Tibial nerve (tissue), 4 donors: ENCODE data around the gene URM1. TPM values are rescaled to one million over a fixed set of nuclear protein-coding genes. Genes with fewer than 3 reads are reported as not detected.
A peak's percentile ranks its signal among the peaks of the same experiment; 100 is the strongest.

ENCODE experiments used
- DNase-seq, 2 donors: peaks; one replicate each; pipeline ENCODE4 v3.0.0-alpha.2; 2019; ENCODE audit warnings: low spot score in 2 of 2
- H3K27ac ChIP-seq, 4 donors: fragments of 200-600 bp; sonication (generic) in 3 of 4; one replicate each; pipeline ENCODE4 v1.5.1; 2017 to 2019; ENCODE audit warnings: mild to moderate bottlenecking in 1 of 4
- H3K27me3 ChIP-seq, 2 donors: fragments of 200-600 bp; sonication (generic) in 1 of 2; one replicate each; pipeline versions ENCODE4 v1.5.1 to v1.6.0; 2017 to 2019
- H3K36me3 ChIP-seq, 3 donors: fragments of 200-600 bp; sonication (generic); one replicate each; pipeline ENCODE4 v1.5.1; 2018 to 2019
- H3K4me1 ChIP-seq, 4 donors: fragments of 200-600 bp; sonication (generic) in 3 of 4; one replicate each; pipeline ENCODE4 v1.5.1; 2017 to 2019
- H3K4me3 ChIP-seq, 4 donors: fragments of 200-600 bp; sonication (generic) in 3 of 4; one replicate each; pipeline ENCODE4 v1.5.1; 2017 to 2019; ENCODE audit warnings: mild to moderate bottlenecking in 1 of 4, moderate library complexity in 1 of 4
- H3K9me3 ChIP-seq, 4 donors: fragments of 200-600 bp; sonication (generic) in 3 of 4; one replicate each; pipeline ENCODE4 v1.5.1; 2017 to 2019
- EP300 ChIP-seq, 2 donors: sonication (generic); formaldehyde crosslinking; IDR thresholded peaks; one replicate each; pipeline ENCODE4 v1.6.1; 2017; ENCODE audit warnings: antibody characterized with exemption in 2 of 2, mild to moderate bottlenecking in 1 of 2
- POLR2A ChIP-seq, 2 donors: fragments of 450-650 bp; IDR thresholded peaks; one replicate each; pipeline ENCODE4 v1.6.1; 2017; ENCODE audit warnings: antibody characterized with exemption in 2 of 2, mild to moderate bottlenecking in 2 of 2, moderate library complexity in 2 of 2
- WGBS, 2 donors: methylation state at CpG; one replicate each; pipeline ENCODE4 v1.1.5; 2018; 5-methylcytosine and 5-hydroxymethylcytosine counted together
- total RNA-seq, 4 donors: library from RNA; depleted of rRNA; stranded (reverse); fragments of >200 nt; gene quantifications; one replicate each; pipeline ENCODE4 v1.1.0, GENCODE V29; 2016
- TF ChIP-seq, protein P1 (sequence below), 5 experiments: fragments of 200-600 bp in 3 of 5; fragments of 450-650 bp in 2 of 5; sonication (generic) in 3 of 5; IDR thresholded peaks; one replicate each; pipeline ENCODE4 v1.5.1; 2016 to 2019; ENCODE audit warnings: antibody characterized with exemption in 5 of 5, mild to moderate bottlenecking in 3 of 5, moderate library complexity in 2 of 5

Gene URM1
- total RNA-seq, 4 donors from 2014 or later: 18.1 to 25.5 (median 23.2) TPM

DNA sequence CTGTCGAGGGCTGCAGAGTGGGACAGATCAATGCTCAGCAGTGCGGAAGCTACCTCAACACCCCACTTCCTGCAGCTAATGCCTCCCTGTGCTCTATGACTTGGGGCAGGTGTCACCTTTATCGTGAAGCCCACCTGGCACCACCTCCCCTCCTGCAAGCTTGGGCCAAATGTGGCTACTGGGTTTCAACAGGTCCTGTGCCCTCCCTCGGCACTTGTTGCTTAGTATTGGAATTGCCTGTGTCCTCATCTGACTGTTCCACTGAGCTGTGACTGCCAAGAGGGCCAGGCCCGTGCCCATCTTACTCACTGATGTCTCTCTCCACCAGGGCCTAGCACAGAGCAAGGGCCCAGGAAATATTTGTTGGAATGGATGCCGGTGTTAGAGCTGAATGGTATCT is 21.4 kb upstream of the URM1 start:
- no peak for DNase-seq
- Histone ChIP-seq H3K27me3 (no peaks in the 10 kb centered on the region), H3K4me3 (no peak overlapping the region), H3K27ac (no peak overlapping the region), H3K36me3 (peaks cover 0 to 94% (median 25%) of the 10 kb centered on the region in 3 donors), H3K9me3 (no peaks in the 10 kb centered on the region), H3K4me1 (no peaks in the 10 kb centered on the region)
- TF ChIP-seq EP300 (IDR thresholded peaks at IDR 0.05) (no peak), POLR2A (IDR thresholded peaks at IDR 0.05) (no peak)
- TF ChIP-seq, protein P1, sequence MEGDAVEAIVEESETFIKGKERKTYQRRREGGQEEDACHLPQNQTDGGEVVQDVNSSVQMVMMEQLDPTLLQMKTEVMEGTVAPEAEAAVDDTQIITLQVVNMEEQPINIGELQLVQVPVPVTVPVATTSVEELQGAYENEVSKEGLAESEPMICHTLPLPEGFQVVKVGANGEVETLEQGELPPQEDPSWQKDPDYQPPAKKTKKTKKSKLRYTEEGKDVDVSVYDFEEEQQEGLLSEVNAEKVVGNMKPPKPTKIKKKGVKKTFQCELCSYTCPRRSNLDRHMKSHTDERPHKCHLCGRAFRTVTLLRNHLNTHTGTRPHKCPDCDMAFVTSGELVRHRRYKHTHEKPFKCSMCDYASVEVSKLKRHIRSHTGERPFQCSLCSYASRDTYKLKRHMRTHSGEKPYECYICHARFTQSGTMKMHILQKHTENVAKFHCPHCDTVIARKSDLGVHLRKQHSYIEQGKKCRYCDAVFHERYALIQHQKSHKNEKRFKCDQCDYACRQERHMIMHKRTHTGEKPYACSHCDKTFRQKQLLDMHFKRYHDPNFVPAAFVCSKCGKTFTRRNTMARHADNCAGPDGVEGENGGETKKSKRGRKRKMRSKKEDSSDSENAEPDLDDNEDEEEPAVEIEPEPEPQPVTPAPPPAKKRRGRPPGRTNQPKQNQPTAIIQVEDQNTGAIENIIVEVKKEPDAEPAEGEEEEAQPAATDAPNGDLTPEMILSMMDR (IDR thresholded peaks at IDR 0.05): no peak
- 96 to 98% methylated on average over 5 to 6 of the region's 6 CpGs for WGBS, 2 donors

GRCh38 chr9:128355451-128355850 is 15.7 kb upstream of the URM1 start:
- no peak for DNase-seq
- Histone ChIP-seq H3K36me3 (peaks cover 0 to 93% (median 7%) of the 10 kb centered on the region in 3 donors), H3K4me1 (no peaks in the 10 kb centered on the region), H3K9me3 (no peaks in the 10 kb centered on the region), H3K4me3 (no peak overlapping the region), H3K27me3 (no peaks in the 10 kb centered on the region), H3K27ac (no peak overlapping the region)
- 93 to 99% methylated on average over 11 to 16 of the region's 19 CpGs for WGBS, 2 donors
- no peak for TF ChIP-seq EP300 (IDR thresholded peaks at IDR 0.05)
- TF ChIP-seq, protein P1 (IDR thresholded peaks at IDR 0.05): no peak
- no peak for TF ChIP-seq POLR2A (IDR thresholded peaks at IDR 0.05)

DNA sequence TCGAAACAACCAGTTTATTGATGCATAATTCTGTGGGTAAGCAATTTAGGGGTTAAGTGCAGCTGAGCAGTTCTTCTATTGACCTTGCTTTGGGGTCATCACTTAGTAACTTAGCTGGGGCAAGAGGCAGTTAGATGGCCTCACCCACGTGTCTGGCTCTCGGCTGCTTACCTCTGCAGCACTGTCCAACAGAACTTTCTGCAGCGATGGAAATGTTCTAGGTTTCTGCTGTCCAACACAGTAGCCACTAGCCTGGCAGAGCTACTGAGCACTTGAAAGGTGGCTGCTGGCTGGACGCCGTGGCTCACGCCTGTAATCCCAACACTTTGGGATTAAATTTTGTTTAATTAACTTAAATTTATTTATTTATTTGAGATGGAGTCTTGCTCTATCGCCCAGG is 13.1 kb upstream of the URM1 start:
- Histone ChIP-seq H3K4me3 (no peak overlapping the region), H3K9me3 (no peaks in the 10 kb centered on the region), H3K36me3 (peaks cover 0 to 76% (median 3%) of the 10 kb centered on the region in 3 donors), H3K27me3 (no peaks in the 10 kb centered on the region), H3K27ac (no peak overlapping the region), H3K4me1 (peaks cover 0 to 18% (median 12%) of the 10 kb centered on the region in 4 donors)
- TF ChIP-seq POLR2A (IDR thresholded peaks at IDR 0.05) (no peak), EP300 (IDR thresholded peaks at IDR 0.05) (no peak)
- TF ChIP-seq, protein P1 (IDR thresholded peaks at IDR 0.05): no peak
- no peak for DNase-seq
- 61 to 74% methylated on average over 8 of the region's 8 CpGs for WGBS, 2 donors

DNA sequence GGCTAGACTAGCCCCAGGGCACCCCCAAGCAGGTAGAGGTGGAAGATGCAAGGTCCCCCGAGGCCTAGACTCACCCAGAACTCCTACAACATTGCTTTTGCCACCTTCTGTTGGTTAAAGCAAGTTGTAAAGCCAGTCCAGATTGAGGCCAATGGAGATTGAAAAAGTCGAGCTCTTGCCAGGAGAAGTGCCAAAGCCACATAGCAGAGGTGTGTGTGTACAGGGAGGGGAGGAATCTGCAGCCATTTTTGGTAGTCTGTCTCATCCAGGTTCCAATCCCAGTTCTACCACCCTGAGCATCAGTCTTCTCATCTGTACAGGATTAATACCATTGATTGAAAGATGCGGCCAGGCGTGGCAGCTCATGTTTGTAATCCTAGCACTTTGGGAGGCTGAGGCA is 12.3 kb upstream of the URM1 start:
- Histone ChIP-seq H3K4me3 (no peak overlapping the region), H3K36me3 (peaks cover 0 to 71% (median 0%) of the 10 kb centered on the region in 3 donors), H3K27ac (no peak overlapping the region), H3K27me3 (no peaks in the 10 kb centered on the region), H3K9me3 (no peaks in the 10 kb centered on the region), H3K4me1 (peaks cover 0 to 18% (median 12%) of the 10 kb centered on the region in 4 donors)
- DNase-seq: no peak
- 95 to 96% methylated on average over 4 of the region's 4 CpGs for WGBS, 2 donors
- TF ChIP-seq EP300 (IDR thresholded peaks at IDR 0.05): no peak
- TF ChIP-seq, protein P1 (IDR thresholded peaks at IDR 0.05): no peak
- no peak for TF ChIP-seq POLR2A (IDR thresholded peaks at IDR 0.05)

DNA sequence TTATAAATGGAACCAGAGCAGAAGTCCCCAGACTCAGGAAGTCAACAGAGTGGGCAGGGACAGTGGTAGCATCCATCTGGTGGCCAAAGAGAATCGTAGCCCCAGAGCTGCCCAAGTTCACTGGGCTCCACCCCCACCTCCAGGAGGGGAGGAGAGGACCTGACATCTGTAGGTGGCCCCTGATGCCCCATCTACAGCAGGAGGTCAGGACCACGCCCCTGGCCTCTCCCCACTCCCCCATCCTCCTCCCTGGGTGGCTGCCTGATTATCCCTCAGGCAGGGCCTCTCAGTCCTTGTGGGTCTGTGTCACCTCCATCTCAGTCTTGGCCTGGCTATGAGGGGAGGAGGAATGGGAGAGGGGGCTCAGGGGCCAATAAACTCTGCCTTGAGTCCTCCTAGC is 10.3 kb upstream of the URM1 start:
- WGBS, 2 donors: 57 to 78% methylated on average over 1 of the region's 2 CpGs
- H3K27me3 ChIP-seq: no peaks in the 10 kb centered on the region
- H3K9me3 ChIP-seq: no peaks in the 10 kb centered on the region
- H3K4me3 ChIP-seq: no peak overlapping the region
- peak overlapping the region in 1 of 4 donors; percentile 82 for H3K27ac ChIP-seq
- DNase-seq: no peak
- no peak for TF ChIP-seq EP300 (IDR thresholded peaks at IDR 0.05)
- TF ChIP-seq, protein P1 (IDR thresholded peaks at IDR 0.05): no peak
- no peak for TF ChIP-seq POLR2A (IDR thresholded peaks at IDR 0.05)
- H3K36me3 ChIP-seq: peaks cover 0 to 51% (median 0%) of the 10 kb centered on the region in 3 donors
- H3K4me1 ChIP-seq: peaks cover 0 to 32% (median 14%) of the 10 kb centered on the region in 4 donors
